NB4 (cell line): ENCODE measurements around the gene SPEG.

Experiments
- CTCF ChIP-seq: IDR thresholded peaks from one replicate; pipeline ENCODE4 v1.5.1; 2012; ENCODE audit warnings: low read depth, low read length
- MAX ChIP-seq: IDR thresholded peaks from 2 replicates; pipeline ENCODE4 v1.6.1; 2011; ENCODE audit warnings: low read depth, low read length
- MYC ChIP-seq: IDR thresholded peaks from 2 replicates; pipeline ENCODE4 v1.6.1; 2011; ENCODE audit warnings: low read depth, low read length
- POLR2A ChIP-seq: IDR thresholded peaks from 2 replicates; pipeline ENCODE4 v1.6.1; 2011; ENCODE audit warnings: mild to moderate bottlenecking; ENCODE audit not compliant: insufficient read length; ENCODE audit errors: extremely low read depth

GRCh38 chr2:219403861-219404260, 30.8 kb upstream of the SPEG start:
- TF ChIP-seq CTCF (no peak), POLR2A (no peak), MAX (no peak), MYC (no peak)
